ENCODE data around the gene MKI67. TPM values are rescaled to one million over a fixed set of nuclear protein-coding genes. Genes with fewer than 3 reads are reported as not detected.

The MKI67 gene
- total and polyA plus RNA-seq, 2 of the 4 experiments (the other 2 are of a cell fraction), result 13.5 to 36.4 TPM

- Histone ChIP-seq H3K23ac (ENCODE audit: low read depth, low read length) (no peak overlapping the region), H2AK9ac (replicated peaks; ENCODE audit: low read depth, low read length, poor library complexity) (no peak overlapping the region), H3K27me3 (ENCODE audit: control insufficient read depth, insufficient read depth, low read length) (no peaks in the 10 kb centered on the region), H3K4me1 (ENCODE audit: control insufficient read depth, insufficient read depth, low read length) (no peaks in the 10 kb centered on the region), H3K18ac (ENCODE audit: low read depth, low read length) (no peak overlapping the region), H3K56ac (ENCODE audit: extremely low read depth, insufficient read depth, low read length) (no peak overlapping the region), H4K8ac (ENCODE audit: low read depth in 2 of 2, low read length in 2 of 2) (no peak overlapping the region), H3K14ac (replicated peaks; ENCODE audit: low read depth, low read length) (no peak overlapping the region), H2AFZ (replicated peaks; ENCODE audit: low read length, poor library complexity) (no peak overlapping the region), H2BK15ac (ENCODE audit: low read depth, low read length) (no peak overlapping the region), H2BK5ac (ENCODE audit: low read depth, low read length, poor library complexity, severe bottlenecking) (no peak overlapping the region), H3K9ac (ENCODE audit: low read depth, low read length) (no peak overlapping the region), H3K4me3 (ENCODE audit: insufficient read depth, low read depth, low read length) (no peak overlapping the region), H3K27ac (ENCODE audit: insufficient read depth, low read length) (no peak overlapping the region), H4K91ac (ENCODE audit: insufficient read depth, low read depth, low read length) (no peak overlapping the region), H4K5ac (ENCODE audit: low read depth, low read length) (no peak overlapping the region), H3K36me3 (ENCODE audit: control insufficient read depth, insufficient read depth, low read length) (no peaks in the 10 kb centered on the region), H2BK120ac (ENCODE audit: low read depth, low read length) (no peak overlapping the region), H3K9me3 (ENCODE audit: control insufficient read depth, insufficient read depth, low read length) (0 out of 2 replicates have a peak, but pooled peaks cover 2% of the 10 kb centered on the region), H3K79me1 (ENCODE audit: low read depth in 1 of 2, low read length in 2 of 2) (no peaks in the 10 kb centered on the region), H3K4ac (ENCODE audit: low read depth, low read length) (no peak overlapping the region), H4K20me1 (ENCODE audit: insufficient read depth, low read length) (no peaks in the 10 kb centered on the region), H2BK20ac (ENCODE audit: low read depth, low read length) (no peak overlapping the region), H3K4me2 (ENCODE audit: low read depth, low read length) (no peak overlapping the region), H3K9me1 (ENCODE audit: insufficient read depth, low read length) (no peaks in the 10 kb centered on the region), H2AK5ac (ENCODE audit: low read depth, low read length) (no peak overlapping the region)
- no TSS peak for BruUV-seq (replicated peaks)
- ChIA-PET CTCF (no interaction called here), POLR2A (ENCODE audit: unreplicated experiment) (no interaction called here)
- no peak for DNase-seq
- TF ChIP-seq CTCF (conservative IDR thresholded peaks at IDR 0.05; ENCODE audit: low read depth, low read length) (no peak), POLR2A (IDR thresholded peaks at IDR 0.05; ENCODE audit: low read depth, low read length) (no peak), USF2 (IDR thresholded peaks at IDR 0.05; ENCODE audit: low read depth, low read length) (no peak), SMC3 (IDR thresholded peaks at IDR 0.05; ENCODE audit: low read depth, low read length) (no peak), RCOR1 (IDR thresholded peaks at IDR 0.05; ENCODE audit: insufficient replicate concordance, low read length) (no peak), RAD21 (IDR thresholded peaks at IDR 0.05; ENCODE audit: low read length) (no peak), FOS (IDR thresholded peaks at IDR 0.05; ENCODE audit: low read depth, low read length) (no peak), ELK1 (IDR thresholded peaks at IDR 0.05; ENCODE audit: borderline replicate concordance, low read depth, low read length) (no peak), MAZ (IDR thresholded peaks at IDR 0.05; ENCODE audit: borderline replicate concordance, low read depth, low read length) (no peak), MAFK (IDR thresholded peaks at IDR 0.05; ENCODE audit: low read depth, low read length) (no peak)
- no peak for ATAC-seq (ENCODE audit: low read depth)
- no CpG with 5 or more reads among the region's 1 CpG for WGBS, 2 experiments (ENCODE audit: extremely low coverage in 2 of 2, insufficient read length in 1 of 2)
- dilution Hi-C loops (cut with HindIII; ENCODE audit: low sequenced_read_pairs, unreplicated experiment) (no loop called here), in situ Hi-C loops (cut with MboI; ENCODE audit: low sequenced_read_pairs) (no loop called here), intact Hi-C loops (cut with micrococcal nuclease) (no loop called here)
Measured at GRCh38 chr10:128172756-128173155, 46.5 kb upstream of the MKI67 start.
